Measurements from ENCODE around the gene NIPSNAP3A.
"Not testable (repeated sequence)": the region's sequence is repeated elsewhere in the genome, so short reads cannot be mapped to it uniquely, and the experiment has no call there.

The NIPSNAP3A gene

GRCh38 chr9:104747565-104748358 is at the start of gene NIPSNAP3A:
NIPSNAP3A (plus strand) TSS chr9:104747683; CDS start chr9:104747793, 110 bp downstream.
- DNase-seq (ENCODE audit: low read depth), result peak; percentile 78
- H3K4me3 ChIP-seq (ENCODE audit: low read length), result peak within 1 kb of the TSS; percentile 78
- TF ChIP-seq CTCF (IDR thresholded peaks at IDR 0.05; ENCODE audit: insufficient read depth, low read depth, low read length, missing control alignments), result no peak

- H3K4me3 ChIP-seq (ENCODE audit: low read length), result no peak overlapping the region
- no peak for TF ChIP-seq CTCF (IDR thresholded peaks at IDR 0.05; ENCODE audit: insufficient read depth, low read depth, low read length, missing control alignments)
- no peak for DNase-seq (ENCODE audit: low read depth)
These were observed 47.2 kb upstream of the NIPSNAP3A start for GRCh38 chr9:104700306-104700705.

- not testable (repeated sequence) for DNase-seq (ENCODE audit: low read depth); H3K4me3 ChIP-seq (ENCODE audit: low read length)
These were observed 38.7 kb upstream of the NIPSNAP3A start for GRCh38 chr9:104708737-104709136.

GRCh38 chr9:104711604-104712003 is 35.9 kb upstream of the NIPSNAP3A start:
- no peak for DNase-seq (ENCODE audit: low read depth)
- no peak overlapping the region for H3K4me3 ChIP-seq (ENCODE audit: low read length)
- no peak for TF ChIP-seq CTCF (IDR thresholded peaks at IDR 0.05; ENCODE audit: insufficient read depth, low read depth, low read length, missing control alignments)

- H3K4me3 ChIP-seq (ENCODE audit: low read length), result no peak overlapping the region
- TF ChIP-seq CTCF (IDR thresholded peaks at IDR 0.05; ENCODE audit: insufficient read depth, low read depth, low read length, missing control alignments), result no peak
- DNase-seq (ENCODE audit: low read depth), result no peak
These were observed 22.5 kb upstream of the NIPSNAP3A start for GRCh38 chr9:104725014-104725413.

- no peak for DNase-seq (ENCODE audit: low read depth)
- TF ChIP-seq CTCF (IDR thresholded peaks at IDR 0.05; ENCODE audit: insufficient read depth, low read depth, low read length, missing control alignments), result no peak
- H3K4me3 ChIP-seq (ENCODE audit: low read length), result no peak overlapping the region
These were observed 9.0 kb upstream of the NIPSNAP3A start for GRCh38 chr9:104738452-104738851.

- DNase-seq (ENCODE audit: low read depth), result peak; percentile 65
These were observed 6.9 kb upstream of the NIPSNAP3A start for GRCh38 chr9:104740621-104741020.

More at GRCh38 chr9:104740621-104741020, 6.9 kb upstream of the NIPSNAP3A start:
- no peak overlapping the region for H3K4me3 ChIP-seq (ENCODE audit: low read length)
- no peak for TF ChIP-seq CTCF (IDR thresholded peaks at IDR 0.05; ENCODE audit: insufficient read depth, low read depth, low read length, missing control alignments)

Data from epithelial cell of esophagus (primary cell).